ENCODE data around the gene C4BPA.

GRCh38 chr1:207103892-207104373, at the start of gene C4BPA:
- no peak for TF ChIP-seq NFRKB (IDR thresholded peaks at IDR 0.05)
- no peak for TF ChIP-seq FOXA1 (IDR thresholded peaks at IDR 0.05)
